Measurements from ENCODE around the gene ADGRG1.
A peak's percentile ranks its signal among the peaks of the same experiment; 100 is the strongest.

The ADGRG1 gene

GRCh38 chr16:57692636-57693035, 64.2 kb downstream of the ADGRG1 start:
- no CpG with 5 or more reads among the region's 2 CpGs for WGBS (ENCODE audit: extremely low coverage, insufficient coverage, insufficient read length)

GRCh38 chr16:57693550-57693949, 65.1 kb downstream of the ADGRG1 start:
- Histone ChIP-seq H2BK12ac (ENCODE audit: low read length) (no peak overlapping the region), H2AK5ac (ENCODE audit: low read length) (no peak overlapping the region), H3K4me2 (ENCODE audit: low read length) (no peak overlapping the region), H4K12ac (ENCODE audit: low read depth, low read length) (no peak overlapping the region), H2BK5ac (ENCODE audit: low read depth, low read length, poor library complexity) (no peak overlapping the region), H3K23ac (ENCODE audit: low read length) (no peak overlapping the region), H3K9me3 (ENCODE audit: insufficient read depth, low read depth, low read length) (peaks cover 2% of the 10 kb centered on the region), H3K14ac (ENCODE audit: low read length) (no peak overlapping the region), H3K79me1 (ENCODE audit: low read length) (no peaks in the 10 kb centered on the region), H3K36me3 (ENCODE audit: control insufficient read depth in 1 of 2, insufficient read depth in 2 of 2, low read length in 2 of 2) (no peaks in the 10 kb centered on the region), H2AFZ (ENCODE audit: insufficient read depth, low read length, poor library complexity) (no peak overlapping the region), H3K27me3 (ENCODE audit: insufficient read depth, low read length) (no peaks in the 10 kb centered on the region), H4K8ac (ENCODE audit: low read depth, low read length) (no peak overlapping the region), H3K79me2 (ENCODE audit: control insufficient read depth, insufficient read depth, low read length, poor library complexity) (no peaks in the 10 kb centered on the region), H3K18ac (ENCODE audit: low read length) (no peak overlapping the region), H3K9ac (ENCODE audit: low read length) (no peak overlapping the region), H3K4me1 (ENCODE audit: control insufficient read depth in 1 of 2, insufficient read depth in 2 of 2, low read length in 2 of 2) (peaks cover 3 to 8% of the 10 kb centered on the region in 2 experiments), H3K4ac (ENCODE audit: low read depth, low read length) (no peak overlapping the region), H4K91ac (ENCODE audit: low read depth, low read length) (no peak overlapping the region), H2BK120ac (ENCODE audit: insufficient read depth, low read length, poor library complexity) (no peak overlapping the region), H3K27ac (ENCODE audit: low read depth, low read length) (no peak overlapping the region), H3K4me3 (ENCODE audit: low read depth, low read length) (no peak overlapping the region)
- WGBS (ENCODE audit: extremely low coverage, insufficient coverage, insufficient read length) = no CpG with 5 or more reads among the region's 4 CpGs
- no peak for DNase-seq

More at GRCh38 chr16:57692636-57693035, 64.2 kb downstream of the ADGRG1 start:
- H3K18ac ChIP-seq (ENCODE audit: low read length) = no peak overlapping the region
- H3K79me1 ChIP-seq (ENCODE audit: low read length) = no peaks in the 10 kb centered on the region
- no peak overlapping the region for H3K14ac ChIP-seq (ENCODE audit: low read length)
- no peak overlapping the region for H3K27ac ChIP-seq (ENCODE audit: low read depth, low read length)
- no peak for DNase-seq
- H3K9ac ChIP-seq (ENCODE audit: low read length) = no peak overlapping the region
- no peak overlapping the region for H3K4me3 ChIP-seq (ENCODE audit: low read depth, low read length)
- H3K4me1 ChIP-seq (ENCODE audit: control insufficient read depth in 1 of 2, insufficient read depth in 2 of 2, low read length in 2 of 2) = peaks cover 3 to 8% of the 10 kb centered on the region in 2 experiments
- H4K8ac ChIP-seq (ENCODE audit: low read depth, low read length) = no peak overlapping the region
- no peak overlapping the region for H4K91ac ChIP-seq (ENCODE audit: low read depth, low read length)
- no peak overlapping the region for H3K4me2 ChIP-seq (ENCODE audit: low read length)
- H3K4ac ChIP-seq (ENCODE audit: low read depth, low read length) = no peak overlapping the region
- no peak overlapping the region for H2BK5ac ChIP-seq (ENCODE audit: low read depth, low read length, poor library complexity)
- H3K9me3 ChIP-seq (ENCODE audit: insufficient read depth, low read depth, low read length) = peaks cover 2% of the 10 kb centered on the region
- H3K27me3 ChIP-seq (ENCODE audit: insufficient read depth, low read length) = no peaks in the 10 kb centered on the region
- no peaks in the 10 kb centered on the region for H3K36me3 ChIP-seq (ENCODE audit: control insufficient read depth in 1 of 2, insufficient read depth in 2 of 2, low read length in 2 of 2)
- H2BK120ac ChIP-seq (ENCODE audit: insufficient read depth, low read length, poor library complexity) = no peak overlapping the region
- no peak overlapping the region for H2AK5ac ChIP-seq (ENCODE audit: low read length)
- no peak overlapping the region for H2BK12ac ChIP-seq (ENCODE audit: low read length)
- H3K79me2 ChIP-seq (ENCODE audit: control insufficient read depth, insufficient read depth, low read length, poor library complexity) = no peaks in the 10 kb centered on the region
- no peak overlapping the region for H2AFZ ChIP-seq (ENCODE audit: insufficient read depth, low read length, poor library complexity)
- H3K23ac ChIP-seq (ENCODE audit: low read length) = no peak overlapping the region
- H4K12ac ChIP-seq (ENCODE audit: low read depth, low read length) = no peak overlapping the region

- no peaks in the 10 kb centered on the region for H3K27me3 ChIP-seq (ENCODE audit: insufficient read depth, low read length)
- no peak overlapping the region for H4K8ac ChIP-seq (ENCODE audit: low read depth, low read length)
- H2AFZ ChIP-seq (ENCODE audit: insufficient read depth, low read length, poor library complexity) = no peak overlapping the region
- DNase-seq = no peak
- no peak overlapping the region for H3K14ac ChIP-seq (ENCODE audit: low read length)
- no peak overlapping the region for H3K4ac ChIP-seq (ENCODE audit: low read depth, low read length)
- H3K9me3 ChIP-seq (ENCODE audit: insufficient read depth, low read depth, low read length) = peaks cover 2% of the 10 kb centered on the region
- H3K36me3 ChIP-seq (ENCODE audit: control insufficient read depth in 1 of 2, insufficient read depth in 2 of 2, low read length in 2 of 2) = no peaks in the 10 kb centered on the region
- H3K9ac ChIP-seq (ENCODE audit: low read length) = no peak overlapping the region
- no peak overlapping the region for H2BK12ac ChIP-seq (ENCODE audit: low read length)
- no peak overlapping the region for H3K27ac ChIP-seq (ENCODE audit: low read depth, low read length)
- no peak overlapping the region for H2BK5ac ChIP-seq (ENCODE audit: low read depth, low read length, poor library complexity)
- no peak overlapping the region for H3K4me2 ChIP-seq (ENCODE audit: low read length)
- H3K23ac ChIP-seq (ENCODE audit: low read length) = no peak overlapping the region
- H3K18ac ChIP-seq (ENCODE audit: low read length) = no peak overlapping the region
- H3K4me1 ChIP-seq (ENCODE audit: control insufficient read depth in 1 of 2, insufficient read depth in 2 of 2, low read length in 2 of 2) = peaks cover 3 to 8% of the 10 kb centered on the region in 2 experiments
- no CpG with 5 or more reads among the region's 10 CpGs for WGBS (ENCODE audit: extremely low coverage, insufficient coverage, insufficient read length)
- H3K4me3 ChIP-seq (ENCODE audit: low read depth, low read length) = no peak overlapping the region
- H3K79me2 ChIP-seq (ENCODE audit: control insufficient read depth, insufficient read depth, low read length, poor library complexity) = no peaks in the 10 kb centered on the region
- H3K79me1 ChIP-seq (ENCODE audit: low read length) = no peaks in the 10 kb centered on the region
- no peak overlapping the region for H2AK5ac ChIP-seq (ENCODE audit: low read length)
- H4K91ac ChIP-seq (ENCODE audit: low read depth, low read length) = no peak overlapping the region
- no peak overlapping the region for H2BK120ac ChIP-seq (ENCODE audit: insufficient read depth, low read length, poor library complexity)
- no peak overlapping the region for H4K12ac ChIP-seq (ENCODE audit: low read depth, low read length)
Observed at GRCh38 chr16:57694231-57694724, 65.8 kb downstream of the ADGRG1 start.

GRCh38 chr16:57694725-57695679, 66.6 kb downstream of the ADGRG1 start, which contains the start of gene DRC7:
TSS of gene DRC7 (plus strand) at chr16:57694806. CDS start at chr16:57697950, 3,144 bp downstream.
- no peak within 1 kb of the TSS for H3K14ac ChIP-seq (ENCODE audit: low read length)
- peak within 1 kb of the TSS; percentile 16 for H4K8ac ChIP-seq (ENCODE audit: low read depth, low read length)
- H2AFZ ChIP-seq (ENCODE audit: insufficient read depth, low read length, poor library complexity) = peak within 1 kb of the TSS; percentile 31
- H4K91ac ChIP-seq (ENCODE audit: low read depth, low read length) = no peak within 1 kb of the TSS
- peaks cover 2% of the 10 kb centered on the region for H3K9me3 ChIP-seq (ENCODE audit: insufficient read depth, low read depth, low read length)
- H2BK5ac ChIP-seq (ENCODE audit: low read depth, low read length, poor library complexity) = no peak within 1 kb of the TSS
- H3K9ac ChIP-seq (ENCODE audit: low read length) = no peak within 1 kb of the TSS
- H3K79me1 ChIP-seq (ENCODE audit: low read length) = peaks cover 2% of the 10 kb centered on the region
- H3K4me3 ChIP-seq (ENCODE audit: low read depth, low read length) = no peak within 1 kb of the TSS
- no peak within 1 kb of the TSS for H2AK5ac ChIP-seq (ENCODE audit: low read length)
- WGBS (ENCODE audit: extremely low coverage, insufficient coverage, insufficient read length) = no CpG with 5 or more reads among the region's 8 CpGs
- peaks cover 6% of the 10 kb centered on the region in 2 experiments for H3K4me1 ChIP-seq (ENCODE audit: control insufficient read depth in 1 of 2, insufficient read depth in 2 of 2, low read length in 2 of 2)
- no peaks in the 10 kb centered on the region for H3K27me3 ChIP-seq (ENCODE audit: insufficient read depth, low read length)
- H3K18ac ChIP-seq (ENCODE audit: low read length) = no peak within 1 kb of the TSS
- DNase-seq = peak in 1 of 2 donors; percentile 27
- no peak within 1 kb of the TSS for H3K27ac ChIP-seq (ENCODE audit: low read depth, low read length)
- no peak within 1 kb of the TSS for H3K4ac ChIP-seq (ENCODE audit: low read depth, low read length)
- H2BK120ac ChIP-seq (ENCODE audit: insufficient read depth, low read length, poor library complexity) = no peak within 1 kb of the TSS
- no peak within 1 kb of the TSS for H2BK12ac ChIP-seq (ENCODE audit: low read length)
- no peak within 1 kb of the TSS for H3K23ac ChIP-seq (ENCODE audit: low read length)
- H4K12ac ChIP-seq (ENCODE audit: low read depth, low read length) = no peak within 1 kb of the TSS
- H3K36me3 ChIP-seq (ENCODE audit: control insufficient read depth in 1 of 2, insufficient read depth in 2 of 2, low read length in 2 of 2) = no peaks in the 10 kb centered on the region
- H3K4me2 ChIP-seq (ENCODE audit: low read length) = peak within 1 kb of the TSS; percentile 75
- no peaks in the 10 kb centered on the region for H3K79me2 ChIP-seq (ENCODE audit: control insufficient read depth, insufficient read depth, low read length, poor library complexity)
